PFSK-1 (cell line): ENCODE results near the gene JPH3.

Source experiments
- FOXP2 ChIP-seq: optimal IDR thresholded peaks from 2 replicates; pipeline ENCODE3; 2011; ENCODE audit warnings: borderline replicate concordance, control low read depth, inconsistent platforms; ENCODE audit not compliant: insufficient read depth; ENCODE audit errors: extremely low read length, extremely low read depth
- POLR2AphosphoS5 ChIP-seq: IDR thresholded peaks from 2 replicates; pipeline ENCODE4 v1.6.1; 2012; ENCODE audit warnings: low read depth, mild to moderate bottlenecking, control low read depth, low read length, moderate library complexity
- REST ChIP-seq, 2 experiments: IDR thresholded peaks; 2 replicates each; pipeline versions ENCODE4 v1.6.1 to v1.8.0; 2011 to 2012; ENCODE audit warnings: low read depth in 2 of 2, low read length in 2 of 2, control low read depth in 1 of 2, inconsistent platforms in 1 of 2, mild to moderate bottlenecking in 1 of 2, moderate library complexity in 1 of 2; ENCODE audit not compliant: insufficient read depth in 1 of 2
- SIN3A ChIP-seq: IDR thresholded peaks from 2 replicates; pipeline ENCODE4 v1.6.1; 2012; ENCODE audit warnings: mild to moderate bottlenecking, low read length, moderate library complexity, borderline replicate concordance; ENCODE audit not compliant: insufficient read depth
- TAF1 ChIP-seq: IDR thresholded peaks from 2 replicates; pipeline ENCODE4 v1.6.1; 2012; ENCODE audit warnings: low read length, control low read depth, borderline replicate concordance; ENCODE audit not compliant: insufficient read depth

Gene JPH3

GRCh38 chr16:87636050-87636684 lies 33.9 kb downstream of the JPH3 start:
- TF ChIP-seq TAF1 (no peak), POLR2AphosphoS5 (no peak), SIN3A (no peak), FOXP2 (no peak), REST (IDR thresholded peaks at IDR 0.05; ENCODE audit: insufficient read depth in 1 of 2, low read depth in 2 of 2, low read length in 2 of 2) (no peak)

- TF ChIP-seq REST (IDR thresholded peaks at IDR 0.05; ENCODE audit: insufficient read depth in 1 of 2, low read depth in 2 of 2, low read length in 2 of 2) (no peak), SIN3A (no peak), TAF1 (no peak), FOXP2 (no peak), POLR2AphosphoS5 (no peak)
These were observed 34.4 kb downstream of the JPH3 start for GRCh38 chr16:87636741-87637140.

GRCh38 chr16:87637357-87637756 lies 35.0 kb downstream of the JPH3 start:
- TF ChIP-seq TAF1 (no peak), FOXP2 (no peak), POLR2AphosphoS5 (no peak), SIN3A (no peak), REST (IDR thresholded peaks at IDR 0.05; ENCODE audit: insufficient read depth in 1 of 2, low read depth in 2 of 2, low read length in 2 of 2) (no peak)

- no peak for TF ChIP-seq POLR2AphosphoS5
- TF ChIP-seq REST (IDR thresholded peaks at IDR 0.05; ENCODE audit: insufficient read depth in 1 of 2, low read depth in 2 of 2, low read length in 2 of 2): no peak
- no peak for TF ChIP-seq FOXP2
- TF ChIP-seq TAF1: no peak
- TF ChIP-seq SIN3A: no peak
These were observed 36.4 kb downstream of the JPH3 start for GRCh38 chr16:87638736-87639135.

GRCh38 chr16:87641721-87642120 lies 39.4 kb downstream of the JPH3 start:
- no peak for TF ChIP-seq REST (IDR thresholded peaks at IDR 0.05; ENCODE audit: insufficient read depth in 1 of 2, low read depth in 2 of 2, low read length in 2 of 2)
- TF ChIP-seq SIN3A: no peak
- no peak for TF ChIP-seq POLR2AphosphoS5
- no peak for TF ChIP-seq TAF1
- no peak for TF ChIP-seq FOXP2
